HK-2 (cell line): ENCODE results near the gene GJD3.

Source experiments
- DNase-seq: peaks from one replicate; pipeline ENCODE4 v3.0.0-alpha.2; 2018; ENCODE audit not compliant: unreplicated experiment

Gene GJD3

GRCh38 chr17:40322358-40323315 lies 41.9 kb downstream of the GJD3 start:
- DNase-seq, result peak; percentile 60

GRCh38 chr17:40321961-40322357 lies 42.6 kb downstream of the GJD3 start:
- DNase-seq, result no peak

- DNase-seq, result no peak
Measured at GRCh38 chr17:40321524-40321929, 43.0 kb downstream of the GJD3 start.

GRCh38 chr17:40320756-40321523 lies 43.6 kb downstream of the GJD3 start:
- DNase-seq, result no peak

GRCh38 chr17:40319651-40320540 lies 44.6 kb downstream of the GJD3 start:
- DNase-seq, result no peak

GRCh38 chr17:40318830-40319391 lies 45.6 kb downstream of the GJD3 start:
- no peak for DNase-seq

GRCh38 chr17:40317880-40318829 lies 46.4 kb downstream of the GJD3 start:
- DNase-seq, result peak; percentile 90

- peak; percentile 66 for DNase-seq
Measured at GRCh38 chr17:40317345-40317873, 47.1 kb downstream of the GJD3 start.

- DNase-seq, result peak; percentile 76
Measured at GRCh38 chr17:40316571-40317344, 47.8 kb downstream of the GJD3 start.

- no peak for DNase-seq
Measured at GRCh38 chr17:40315678-40316570, 48.6 kb downstream of the GJD3 start.

GRCh38 chr17:40315206-40315605 lies 49.3 kb downstream of the GJD3 start:
- no peak for DNase-seq

- DNase-seq, result peak; percentile 95
Measured at GRCh38 chr17:40314584-40314956, 50.0 kb downstream of the GJD3 start.

- no peak for DNase-seq
Measured at GRCh38 chr17:40313668-40314583, 50.6 kb downstream of the GJD3 start.
